ENCODE results near the gene ZPR1.

GRCh38 chr11:116836632-116836991 is 48.8 kb upstream of the ZPR1 start:
- no peak for TF ChIP-seq CTCF (IDR thresholded peaks at IDR 0.05)
- TF ChIP-seq POLR2A (IDR thresholded peaks at IDR 0.05), result no peak
